GM21423 (cell line): ENCODE data around the gene GIGYF1.
A peak's percentile ranks its signal among the peaks of the same experiment; 100 is the strongest.
"Not testable (repeated sequence)": the region's sequence is repeated elsewhere in the genome, so short reads cannot be mapped to it uniquely, and the experiment has no call there.

Experiments
- ATAC-seq: cut with Tn5 transposase; IDR thresholded peaks from one replicate; pipeline ENCODE4 v1.9.1; 2021; ENCODE audit warnings: mild to moderate bottlenecking, moderate library complexity; ENCODE audit not compliant: unreplicated experiment

GIGYF1 gene

GRCh38 chr7:100708395-100708794 lies 14.3 kb upstream of the GIGYF1 start:
- ATAC-seq: no peak

- no peak for ATAC-seq
These were observed 12.7 kb upstream of the GIGYF1 start for GRCh38 chr7:100706672-100707311.

GRCh38 chr7:100705753-100706671 lies 12.0 kb upstream of the GIGYF1 start, which contains the start of gene POP7:
Gene POP7, plus strand, starts transcription at chr7:100706121. Its CDS starts 710 bp downstream, at chr7:100706831.
- ATAC-seq: peak; percentile 91

- ATAC-seq: peak; percentile 62
These were observed 11.3 kb upstream of the GIGYF1 start for GRCh38 chr7:100705320-100705752.

- not testable (repeated sequence) for ATAC-seq
These were observed 7.0 kb upstream of the GIGYF1 start for GRCh38 chr7:100701089-100701488.

- ATAC-seq: no peak
These were observed 5.0 kb upstream of the GIGYF1 start for GRCh38 chr7:100699018-100699417.

GRCh38 chr7:100696123-100696521 lies 2.1 kb upstream of the GIGYF1 start:
- ATAC-seq: no peak

- ATAC-seq: peak; percentile 18
These were observed 545 bp downstream of the GIGYF1 start for GRCh38 chr7:100693312-100694097.

GRCh38 chr7:100692578-100692961 lies 1.5 kb downstream of the GIGYF1 start:
- ATAC-seq: no peak

- no peak for ATAC-seq
These were observed 2.1 kb downstream of the GIGYF1 start for GRCh38 chr7:100691676-100692577.

- no peak for ATAC-seq
These were observed 4.6 kb downstream of the GIGYF1 start for GRCh38 chr7:100689230-100690135.

GRCh38 chr7:100688326-100688860 lies 5.7 kb downstream of the GIGYF1 start:
- ATAC-seq: no peak

GRCh38 chr7:100687751-100688300 lies 6.2 kb downstream of the GIGYF1 start:
- ATAC-seq: no peak

- no peak for ATAC-seq
These were observed 6.8 kb downstream of the GIGYF1 start for GRCh38 chr7:100687261-100687660.

GRCh38 chr7:100686822-100687211 lies 7.2 kb downstream of the GIGYF1 start:
- ATAC-seq: no peak

GRCh38 chr7:100686201-100686821 lies 7.7 kb downstream of the GIGYF1 start:
- no peak for ATAC-seq

- no peak for ATAC-seq
These were observed 8.4 kb downstream of the GIGYF1 start for GRCh38 chr7:100685631-100686145.

GRCh38 chr7:100685049-100685605 lies 8.9 kb downstream of the GIGYF1 start:
- ATAC-seq: no peak
